ENCODE data around the gene PRXL2B.

PRXL2B gene

GRCh38 chr1:2630498-2631135, 44.0 kb downstream of the PRXL2B start:
- H3K4me3 ChIP-seq, result no peak overlapping the region
- no peak overlapping the region for H3K27ac ChIP-seq

GRCh38 chr1:2631136-2632050, 44.8 kb downstream of the PRXL2B start:
- no peak overlapping the region for H3K27ac ChIP-seq
- no peak overlapping the region for H3K4me3 ChIP-seq

DNA sequence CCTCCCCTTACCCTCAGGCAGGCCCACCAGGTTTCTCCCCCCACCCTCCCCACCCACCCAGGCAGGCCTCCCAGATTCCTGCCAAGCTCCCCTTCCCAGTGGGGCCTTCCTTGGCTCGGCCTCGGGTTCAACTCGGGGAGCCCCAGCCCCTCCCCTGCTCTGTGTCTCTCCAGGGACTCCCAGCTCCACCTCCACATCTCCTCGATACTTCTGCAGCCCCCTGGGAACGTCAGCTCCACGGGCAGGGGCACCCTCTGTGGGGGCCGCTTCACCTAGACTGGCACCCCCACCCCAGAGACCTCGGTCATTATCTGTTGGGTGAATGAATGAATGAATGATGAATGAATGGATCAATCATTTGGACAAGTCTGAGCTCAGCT, 45.5 kb downstream of the PRXL2B start:
- no peak overlapping the region for H3K4me3 ChIP-seq

DNA sequence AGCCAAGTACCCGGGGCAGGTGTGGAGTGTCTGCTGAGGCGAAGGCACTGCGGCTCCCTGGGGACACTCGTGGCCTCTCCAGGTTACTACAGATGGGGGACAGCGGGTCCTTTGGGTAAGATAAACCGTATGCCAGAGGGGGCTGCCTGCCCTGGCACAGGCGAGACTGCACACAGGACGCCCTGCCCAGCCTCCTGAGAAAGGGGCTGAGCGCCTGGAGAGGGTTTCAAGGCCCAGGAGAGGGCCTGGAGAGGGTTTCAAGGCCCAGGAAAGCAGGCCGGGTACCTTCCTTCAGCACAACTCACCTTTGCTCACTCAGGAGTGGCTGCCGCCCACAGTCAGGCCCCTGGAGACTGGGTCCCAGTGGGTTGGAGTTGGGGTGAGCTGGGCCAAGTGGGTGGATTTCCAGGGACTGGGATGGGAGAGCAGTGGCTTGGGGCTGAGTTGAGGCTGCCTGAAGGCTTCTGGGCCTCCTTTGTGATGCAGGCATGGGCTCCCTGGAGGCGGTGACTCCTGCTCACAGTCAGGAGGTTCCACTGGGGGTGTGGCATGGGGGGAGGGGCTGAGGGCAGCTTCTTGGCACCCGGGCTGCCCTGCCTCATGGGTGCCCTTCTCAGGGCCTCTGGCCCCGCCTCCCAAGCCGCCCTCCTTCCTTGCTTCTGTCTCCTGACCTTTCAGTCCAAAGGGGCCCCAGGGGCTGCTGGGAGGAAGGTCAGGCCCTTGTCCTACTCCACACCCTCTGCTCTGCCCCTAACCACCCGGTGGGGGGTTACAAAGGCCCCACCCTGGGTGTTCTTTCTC, 46.2 kb downstream of the PRXL2B start, which contains the start of gene MMEL1:
Gene MMEL1, minus strand, starts transcription at position 456 of the 801 bp plus-strand sequence. CDS start 3,532 bp downstream, outside the sequence.
- Histone ChIP-seq H3K27ac (no peak within 1 kb of the TSS), H3K4me3 (no peak within 1 kb of the TSS)

More for the DNA sequence above, 45.5 kb downstream of the PRXL2B start:
- no peak overlapping the region for H3K27ac ChIP-seq

- H3K27ac ChIP-seq, result no peak overlapping the region
- no peak overlapping the region for H3K4me3 ChIP-seq
These were observed 46.9 kb downstream of the PRXL2B start for GRCh38 chr1:2633366-2633935.

GRCh38 chr1:2633936-2634491, 47.4 kb downstream of the PRXL2B start:
- Histone ChIP-seq H3K27ac (no peak overlapping the region), H3K4me3 (no peak overlapping the region)

DNA sequence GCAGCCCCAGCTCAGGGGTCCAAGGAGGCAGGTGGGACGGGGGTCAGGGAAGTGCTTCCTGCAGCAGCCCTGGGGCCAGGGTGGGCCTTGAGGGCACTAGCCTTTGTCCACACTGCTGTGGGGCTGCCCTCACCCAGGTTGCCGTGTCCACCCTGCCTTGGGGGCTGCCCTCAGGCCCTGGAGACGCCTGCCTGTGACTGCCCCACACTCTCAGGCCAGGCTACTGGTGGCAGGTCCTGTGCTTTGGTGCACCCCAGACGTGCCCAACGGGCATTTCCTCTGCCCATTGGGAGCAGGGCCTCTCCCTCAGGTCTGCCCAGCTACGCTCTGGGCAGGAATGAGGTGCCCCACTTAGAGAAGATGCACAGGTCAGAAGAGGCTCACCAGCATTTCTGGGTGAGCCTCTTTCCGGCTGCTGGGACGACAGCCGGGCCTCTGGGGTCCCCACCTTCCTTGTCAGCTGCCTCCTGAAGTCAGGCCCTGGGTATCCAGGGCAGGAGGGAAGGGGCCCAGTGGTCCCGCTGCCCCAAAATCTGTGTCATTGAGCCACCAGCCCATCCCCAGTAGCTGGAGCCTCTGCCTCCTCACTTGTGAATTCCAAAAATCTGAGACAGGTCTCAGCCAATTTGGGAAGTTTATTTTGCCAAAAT, 48.9 kb downstream of the PRXL2B start:
- H3K27ac ChIP-seq, result no peak overlapping the region
- H3K4me3 ChIP-seq, result no peak overlapping the region

- no peak overlapping the region for H3K27ac ChIP-seq
- no peak overlapping the region for H3K4me3 ChIP-seq
These were observed 50.2 kb downstream of the PRXL2B start for GRCh38 chr1:2636733-2637132.

- H3K27ac ChIP-seq, result no peak overlapping the region
These were observed 51.0 kb downstream of the PRXL2B start for GRCh38 chr1:2637442-2638145.

DNA sequence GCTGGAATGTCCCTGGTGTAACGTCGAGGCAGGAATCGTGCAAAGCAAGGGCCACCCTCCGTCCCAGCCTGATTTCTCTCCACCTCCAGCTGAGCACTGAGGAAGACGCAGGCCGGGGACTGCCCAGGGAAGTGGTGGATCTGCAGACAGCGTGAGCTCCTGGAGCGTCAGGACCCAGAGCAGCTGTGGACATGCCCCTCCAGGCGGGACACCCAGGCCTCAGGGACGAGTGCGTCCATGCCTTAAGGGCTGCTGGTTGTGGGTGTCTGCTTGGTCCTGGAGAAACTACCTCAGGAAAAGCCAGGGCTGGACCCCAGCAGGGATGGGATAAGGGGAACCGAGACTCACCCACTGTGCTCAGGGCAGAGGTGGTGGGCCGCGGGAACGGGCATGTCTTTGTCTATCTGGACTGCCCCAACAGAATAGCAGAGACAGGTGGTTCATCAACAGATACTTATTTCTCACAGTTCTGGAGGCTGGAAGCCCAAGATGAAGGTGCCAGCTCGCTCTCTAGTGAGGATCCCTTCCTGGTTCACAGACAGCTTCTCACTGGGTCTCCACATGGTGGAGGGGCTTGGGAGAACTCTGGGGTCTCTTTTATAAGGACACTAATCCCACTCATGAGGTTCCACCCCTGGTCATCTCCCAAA, 52.0 kb downstream of the PRXL2B start:
- no peak overlapping the region for H3K27ac ChIP-seq
- no peak overlapping the region for H3K4me3 ChIP-seq

More at GRCh38 chr1:2637442-2638145, 51.0 kb downstream of the PRXL2B start:
- no peak overlapping the region for H3K4me3 ChIP-seq

GRCh38 chr1:2639203-2639602, 52.6 kb downstream of the PRXL2B start:
- Histone ChIP-seq H3K4me3 (no peak overlapping the region), H3K27ac (no peak overlapping the region)

DNA sequence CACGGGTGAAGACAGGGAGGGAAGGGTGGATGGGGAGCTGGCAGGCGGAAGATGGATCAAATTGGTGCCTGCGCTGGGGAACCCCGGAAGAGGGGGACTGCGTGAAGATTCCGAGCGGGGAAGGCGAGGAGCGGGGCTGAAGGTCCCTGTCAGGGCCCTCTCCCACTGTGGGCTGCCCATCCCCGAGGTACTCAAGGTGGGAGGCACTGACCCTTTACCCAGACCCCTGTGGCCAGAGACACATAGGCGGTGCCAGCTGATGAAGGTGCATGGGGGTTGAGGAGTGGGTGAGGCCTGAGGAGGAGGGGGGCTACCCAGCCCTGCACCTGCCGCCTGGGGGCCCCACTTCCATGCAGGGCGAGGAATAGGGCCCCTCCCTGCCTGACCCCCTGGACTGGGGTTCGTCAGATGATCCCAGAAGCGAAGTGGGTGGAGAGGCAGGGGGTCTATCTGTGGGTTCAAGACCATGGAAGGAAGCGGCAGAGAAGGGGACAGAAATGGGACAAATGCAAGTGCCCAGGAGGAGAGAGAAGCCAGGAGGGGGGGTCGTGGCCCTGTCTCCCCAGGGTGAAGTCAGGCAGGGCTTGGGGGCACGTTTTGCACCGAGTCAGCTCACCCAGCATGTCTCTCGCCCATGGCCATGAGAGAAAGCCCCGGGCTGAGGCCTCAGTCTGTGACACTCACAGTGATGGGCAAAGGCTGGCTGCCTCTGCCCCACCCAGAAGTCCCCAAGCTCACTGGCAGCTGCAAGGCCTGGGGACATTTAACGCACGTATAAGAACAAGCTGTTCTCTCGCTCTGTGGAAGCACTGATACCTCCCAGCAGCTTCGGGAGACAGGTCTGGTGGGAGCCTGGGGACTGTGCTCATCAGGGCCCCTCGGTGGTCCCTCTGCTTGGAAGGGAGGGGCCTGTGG, 53.3 kb downstream of the PRXL2B start:
- Histone ChIP-seq H3K27ac (no peak overlapping the region), H3K4me3 (no peak overlapping the region)

GRCh38 chr1:2640626-2641025, 54.0 kb downstream of the PRXL2B start:
- H3K27ac ChIP-seq, result no peak overlapping the region
- H3K4me3 ChIP-seq, result no peak overlapping the region
